Activated T-helper 1 cell treated with Interleukin-2 at 50 U/mL for 16 hours (primary cell): ENCODE data around the gene KRTAP10-4.
"Not testable (repeated sequence)": the region's sequence is repeated elsewhere in the genome, so short reads cannot be mapped to it uniquely, and the experiment has no call there.

Source experiments
- DNase-seq: peaks from one replicate; pipeline ENCODE4 v3.0.0-alpha.2; 2020; ENCODE audit warnings: low read depth

The KRTAP10-4 gene

DNA sequence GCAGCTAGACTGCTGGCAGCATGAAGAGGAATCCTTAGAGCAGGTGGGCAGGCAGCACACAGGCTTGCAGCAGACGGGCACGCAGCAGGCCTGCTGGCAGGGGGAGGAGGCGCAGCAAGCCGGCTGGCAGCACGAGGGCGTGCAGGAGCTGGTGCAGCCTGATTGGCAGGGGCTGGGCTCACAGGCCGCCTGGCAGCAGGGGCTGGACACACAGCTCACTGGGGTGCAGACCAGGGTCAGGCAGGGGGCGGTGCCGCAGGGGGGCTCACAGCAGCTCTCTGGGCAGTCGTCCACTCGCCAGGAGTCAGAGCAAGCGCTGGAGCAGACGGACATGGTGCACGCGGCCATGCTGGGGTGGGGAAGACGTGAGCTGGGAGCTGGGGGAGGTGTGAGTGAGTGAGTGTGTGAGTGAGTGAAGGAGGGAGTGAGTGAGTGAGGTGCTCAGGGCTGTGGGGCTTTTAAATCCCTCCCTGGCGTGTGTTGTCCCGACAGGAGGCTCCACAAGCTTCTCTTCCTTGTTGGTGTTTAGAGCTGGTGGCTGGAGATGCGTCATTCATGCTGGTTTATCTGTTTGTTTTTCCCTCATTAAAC lies 6.8 kb downstream of the KRTAP10-4 start, which contains the start of gene KRTAP10-5:
KRTAP10-5 (minus strand) TSS at position 374 of the 591 bp plus-strand sequence; CDS start at position 348, 26 bp downstream.
- not testable (repeated sequence) for DNase-seq

DNA sequence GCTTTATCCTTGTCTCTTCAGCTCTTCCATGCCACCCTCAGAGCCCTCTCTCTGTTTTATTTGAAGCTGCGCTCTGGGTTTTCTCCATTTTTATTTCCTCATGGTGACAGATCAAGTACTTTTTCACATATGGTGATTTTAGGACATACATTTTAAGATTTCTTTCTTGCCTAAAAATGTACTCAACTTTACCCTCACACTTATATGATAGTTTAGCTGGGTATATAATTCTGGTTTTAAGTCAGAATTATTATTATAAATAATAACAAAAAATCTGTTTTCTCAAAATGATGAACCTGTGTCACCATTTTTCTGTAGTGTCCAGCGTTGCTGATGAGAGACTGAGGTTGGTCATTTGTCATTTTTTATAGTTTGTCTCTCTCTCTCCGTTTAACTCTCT lies 7.6 kb downstream of the KRTAP10-4 start:
- no peak for DNase-seq

DNA sequence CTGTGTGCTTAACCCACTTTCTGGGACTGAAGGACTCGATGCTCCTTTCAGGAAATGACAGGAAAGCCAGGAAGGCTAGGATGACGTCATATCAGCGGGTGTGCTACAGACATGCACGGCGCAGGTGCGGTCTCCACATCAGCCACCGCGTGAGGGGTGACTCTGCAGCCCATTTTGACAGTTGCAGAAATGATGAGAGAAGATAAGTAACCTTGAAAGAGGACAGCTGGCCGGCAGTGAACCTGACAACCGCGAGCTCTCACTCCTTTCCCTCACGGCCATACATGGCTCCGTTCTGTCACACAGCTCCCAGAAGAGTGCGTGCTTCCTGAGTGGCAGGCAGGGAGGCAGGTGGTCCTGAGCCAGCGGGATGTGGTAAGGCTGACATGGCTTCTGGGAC lies 8.5 kb downstream of the KRTAP10-4 start:
- DNase-seq, result no peak

- DNase-seq, result no peak
Measured at GRCh38 chr21:44583089-44583799, 9.7 kb downstream of the KRTAP10-4 start.

- no peak for DNase-seq
Measured at GRCh38 chr21:44583800-44584147, 10.2 kb downstream of the KRTAP10-4 start.

DNA sequence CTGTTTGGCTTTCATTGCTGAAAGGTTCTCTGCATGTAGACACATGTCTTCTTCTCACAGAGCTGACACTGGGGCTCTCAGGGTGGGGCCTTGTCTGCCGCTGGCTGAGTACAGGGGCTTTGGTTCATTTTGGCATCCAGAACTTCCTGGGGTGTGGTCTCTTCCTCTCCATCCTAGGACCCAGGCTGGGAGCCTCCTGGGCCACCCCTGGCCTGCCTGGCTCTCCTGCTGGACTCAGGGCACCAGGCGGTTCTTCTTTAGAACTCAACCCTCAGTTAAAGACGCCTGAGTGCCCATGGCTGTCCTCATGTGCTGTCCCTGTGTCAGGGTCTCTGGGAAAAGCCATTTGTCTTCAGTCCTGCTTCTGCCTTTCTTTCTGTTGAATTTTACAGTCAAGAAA lies 12.4 kb downstream of the KRTAP10-4 start:
- DNase-seq, result no peak

DNA sequence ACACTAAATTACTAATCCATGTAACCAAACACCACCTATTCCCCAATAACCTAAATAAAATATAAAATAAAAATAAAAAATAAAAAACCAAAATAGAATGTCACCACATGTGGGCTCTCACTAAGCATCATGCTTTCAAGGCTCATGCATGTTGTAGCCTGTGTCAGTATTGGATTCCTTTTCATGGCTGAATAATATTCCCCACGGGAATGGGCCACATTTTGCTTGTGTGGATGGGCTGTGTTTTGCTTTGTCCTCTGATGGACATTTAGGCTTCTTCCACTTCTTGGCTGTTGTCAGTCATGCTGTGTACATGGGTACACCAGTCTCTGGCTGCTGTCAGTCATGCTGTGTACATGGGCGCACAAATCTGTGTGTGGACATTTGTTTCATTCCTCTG lies 15.6 kb downstream of the KRTAP10-4 start:
- DNase-seq, result no peak

- DNase-seq, result no peak
Measured at GRCh38 chr21:44589586-44590305, 16.2 kb downstream of the KRTAP10-4 start.

- no peak for DNase-seq
Measured at GRCh38 chr21:44590311-44590721, 16.8 kb downstream of the KRTAP10-4 start.

GRCh38 chr21:44590897-44591800 lies 17.6 kb downstream of the KRTAP10-4 start:
- DNase-seq, result not testable (repeated sequence)

DNA sequence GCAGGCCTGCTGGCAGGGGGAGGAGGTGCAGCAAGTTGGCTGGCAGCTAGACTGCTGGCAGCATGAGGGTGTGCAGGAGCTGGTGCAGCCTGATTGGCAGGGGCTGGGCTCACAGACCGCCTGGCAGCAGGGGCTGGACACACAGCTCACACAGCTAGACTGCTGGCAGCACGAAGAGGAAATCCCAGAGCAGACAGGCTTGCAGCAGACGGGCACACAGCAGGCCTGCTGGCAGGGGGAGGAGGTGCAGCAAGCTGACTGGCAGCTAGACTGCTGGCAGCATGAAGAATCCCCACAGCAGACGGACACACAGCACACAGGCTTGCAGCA lies 18.2 kb downstream of the KRTAP10-4 start:
- not testable (repeated sequence) for DNase-seq

GRCh38 chr21:44592446-44593311 lies 19.1 kb downstream of the KRTAP10-4 start, which contains the start of gene KRTAP10-6:
Gene KRTAP10-6 (minus strand): TSS chr21:44592505. CDS start chr21:44592484, 21 bp downstream.
- no peak for DNase-seq

- DNase-seq, result no peak
Measured at GRCh38 chr21:44593598-44594405, 20.3 kb downstream of the KRTAP10-4 start.

- no peak for DNase-seq
Measured at GRCh38 chr21:44594406-44594916, 20.9 kb downstream of the KRTAP10-4 start.

DNA sequence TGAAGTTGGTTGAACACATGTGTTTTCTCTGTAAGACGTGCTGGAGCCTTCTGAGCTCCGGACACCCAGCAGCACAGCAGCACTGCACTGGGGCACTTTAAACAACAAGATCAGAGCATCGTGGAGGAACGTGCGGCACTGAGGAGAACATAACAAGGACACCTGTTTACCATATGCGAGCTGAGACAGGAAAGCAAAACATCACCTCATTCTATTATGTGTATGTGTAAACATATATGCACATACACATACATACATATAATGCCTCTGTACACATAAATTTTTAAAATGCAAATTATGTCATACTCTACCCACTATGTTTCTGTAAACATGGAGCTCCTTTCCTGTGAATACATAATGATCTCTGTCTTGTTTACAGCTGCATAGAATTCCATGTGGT lies 22.0 kb downstream of the KRTAP10-4 start:
- DNase-seq, result no peak

DNA sequence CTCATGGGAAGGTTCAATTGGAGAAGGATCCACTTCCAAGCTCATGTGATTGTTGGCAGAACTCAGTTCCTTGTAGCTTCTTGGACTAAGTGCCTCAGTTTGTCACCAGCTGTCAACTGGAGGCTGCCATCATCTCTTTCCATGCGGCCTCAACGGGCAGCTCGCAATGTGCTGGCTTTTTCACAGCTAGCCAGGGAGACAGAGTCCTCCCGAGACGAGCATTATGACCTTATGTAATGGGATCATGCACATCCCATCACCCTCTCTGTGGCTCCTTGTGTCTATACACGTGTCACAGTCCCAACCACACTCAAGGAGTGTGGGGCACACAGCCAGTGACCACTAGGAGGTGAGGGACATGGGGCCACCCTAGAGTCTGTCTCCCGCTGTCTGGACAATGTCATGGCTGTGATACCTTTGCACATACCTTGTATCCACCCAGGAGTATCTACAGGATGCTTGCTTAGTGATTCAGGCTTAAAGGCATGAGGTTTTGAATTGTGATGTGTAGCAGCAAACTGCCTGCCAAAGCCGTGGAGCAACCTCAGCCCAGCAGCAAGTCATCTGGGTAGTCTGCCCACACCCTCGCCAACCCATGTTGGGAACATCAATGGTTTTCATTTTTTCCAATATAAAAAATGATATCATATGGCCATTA lies 22.7 kb downstream of the KRTAP10-4 start:
- no peak for DNase-seq

DNA sequence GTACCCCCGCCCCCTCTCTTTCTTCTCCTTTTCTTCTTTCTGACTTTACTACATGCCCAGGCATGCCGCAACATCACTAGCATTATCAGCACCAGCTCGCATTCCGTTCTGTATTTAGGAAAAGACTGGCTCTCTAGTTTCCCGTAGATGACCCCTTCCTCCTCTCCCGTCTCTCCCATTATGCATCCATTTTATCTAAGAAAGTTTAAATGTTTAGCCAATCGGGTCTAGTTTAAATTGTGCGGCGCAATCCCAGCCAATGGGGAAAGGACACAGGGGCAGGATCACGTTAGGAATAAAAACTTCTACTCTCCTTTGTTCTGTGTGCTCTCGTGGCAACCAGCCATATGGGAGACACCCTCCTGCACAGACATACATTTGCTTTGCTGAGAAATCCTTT lies 24.5 kb downstream of the KRTAP10-4 start:
- no peak for DNase-seq

GRCh38 chr21:44599264-44600029 lies 25.9 kb downstream of the KRTAP10-4 start:
- no peak for DNase-seq
